Measurements from ENCODE around the gene MYO7B.

GRCh38 chr2:127558911-127559310 lies 23.4 kb downstream of the MYO7B start:
- TF ChIP-seq EZH2phosphoT487 (IDR thresholded peaks at IDR 0.05; ENCODE audit: low read depth) (no peak), CTCF (IDR thresholded peaks at IDR 0.05; ENCODE audit: low read depth, low read length) (no peak)

All from OCI-LY3 (cell line).